ENCODE results near the gene LACRT.

DNA sequence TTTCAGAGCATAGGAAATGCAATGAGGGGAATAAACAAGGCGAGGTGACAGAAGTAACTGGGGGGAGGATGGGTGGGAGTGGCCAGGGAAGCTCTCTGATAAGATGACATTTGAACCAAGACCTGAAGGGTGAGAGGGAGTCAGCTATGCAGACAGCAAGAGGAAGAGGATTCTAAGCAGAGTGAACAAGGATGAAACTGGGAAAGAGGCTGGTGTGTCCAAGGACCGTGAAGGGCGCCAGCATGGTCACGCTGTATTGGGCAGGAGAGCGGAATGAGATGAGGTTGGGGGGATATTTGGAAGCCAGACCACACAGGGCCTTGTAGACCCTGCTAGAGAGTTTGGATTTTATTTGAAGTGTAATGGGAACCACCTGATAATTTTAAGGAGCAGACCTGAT is 35.7 kb downstream of the LACRT start:
- no peak for TF ChIP-seq POLR2A (IDR thresholded peaks at IDR 0.05)
- TF ChIP-seq, protein P1, sequence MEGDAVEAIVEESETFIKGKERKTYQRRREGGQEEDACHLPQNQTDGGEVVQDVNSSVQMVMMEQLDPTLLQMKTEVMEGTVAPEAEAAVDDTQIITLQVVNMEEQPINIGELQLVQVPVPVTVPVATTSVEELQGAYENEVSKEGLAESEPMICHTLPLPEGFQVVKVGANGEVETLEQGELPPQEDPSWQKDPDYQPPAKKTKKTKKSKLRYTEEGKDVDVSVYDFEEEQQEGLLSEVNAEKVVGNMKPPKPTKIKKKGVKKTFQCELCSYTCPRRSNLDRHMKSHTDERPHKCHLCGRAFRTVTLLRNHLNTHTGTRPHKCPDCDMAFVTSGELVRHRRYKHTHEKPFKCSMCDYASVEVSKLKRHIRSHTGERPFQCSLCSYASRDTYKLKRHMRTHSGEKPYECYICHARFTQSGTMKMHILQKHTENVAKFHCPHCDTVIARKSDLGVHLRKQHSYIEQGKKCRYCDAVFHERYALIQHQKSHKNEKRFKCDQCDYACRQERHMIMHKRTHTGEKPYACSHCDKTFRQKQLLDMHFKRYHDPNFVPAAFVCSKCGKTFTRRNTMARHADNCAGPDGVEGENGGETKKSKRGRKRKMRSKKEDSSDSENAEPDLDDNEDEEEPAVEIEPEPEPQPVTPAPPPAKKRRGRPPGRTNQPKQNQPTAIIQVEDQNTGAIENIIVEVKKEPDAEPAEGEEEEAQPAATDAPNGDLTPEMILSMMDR (IDR thresholded peaks at IDR 0.05) = no peak
